Ectodermal cell (in vitro differentiated cells): ENCODE measurements around the gene ZNF385B.

Experiments
- H3K27ac ChIP-seq: 2 replicates; pipeline ENCODE4 v1.7.0; 2013; ENCODE audit warnings: mild to moderate bottlenecking, low read depth, low read length; ENCODE audit not compliant: insufficient read depth, poor library complexity, severe bottlenecking
- H3K27me3 ChIP-seq: 2 replicates; pipeline ENCODE4 v1.7.0; 2013; ENCODE audit warnings: mild to moderate bottlenecking, low read length; ENCODE audit not compliant: insufficient read depth, control insufficient read depth, poor library complexity, severe bottlenecking
- H3K36me3 ChIP-seq: one replicate; pipeline ENCODE4 v1.7.0; 2013; ENCODE audit warnings: low read length; ENCODE audit not compliant: control insufficient read depth, insufficient read depth
- H3K4me1 ChIP-seq: one replicate; pipeline ENCODE4 v1.7.0; 2013; ENCODE audit warnings: low read length; ENCODE audit not compliant: control insufficient read depth, insufficient read depth
- H3K4me3 ChIP-seq: 2 replicates; pipeline ENCODE4 v1.7.0; 2013; ENCODE audit warnings: low read depth, low read length, control low read depth; ENCODE audit not compliant: insufficient read depth
- H3K9me3 ChIP-seq: 2 replicates; pipeline ENCODE4 v1.7.0; 2013; ENCODE audit warnings: mild to moderate bottlenecking, low read length, moderate library complexity; ENCODE audit not compliant: control insufficient read depth
- WGBS, 2 experiments: methylation state at CpG; one replicate each; pipeline ENCODE4 v1.1.7; 2013; ENCODE audit warnings: missing lambda C conversion rate in 2 of 2; 5-methylcytosine and 5-hydroxymethylcytosine counted together

Gene ZNF385B

GRCh38 chr2:179495315-179495714, 366.1 kb downstream of the ZNF385B start:
- Histone ChIP-seq H3K4me3 (no peak overlapping the region), H3K36me3 (no peaks in the 10 kb centered on the region), H3K27me3 (no peaks in the 10 kb centered on the region), H3K9me3 (no peaks in the 10 kb centered on the region), H3K27ac (no peak overlapping the region), H3K4me1 (no peaks in the 10 kb centered on the region)
- WGBS, 2 experiments = 94 to 95% methylated on average over 4 of the region's 4 CpGs

DNA sequence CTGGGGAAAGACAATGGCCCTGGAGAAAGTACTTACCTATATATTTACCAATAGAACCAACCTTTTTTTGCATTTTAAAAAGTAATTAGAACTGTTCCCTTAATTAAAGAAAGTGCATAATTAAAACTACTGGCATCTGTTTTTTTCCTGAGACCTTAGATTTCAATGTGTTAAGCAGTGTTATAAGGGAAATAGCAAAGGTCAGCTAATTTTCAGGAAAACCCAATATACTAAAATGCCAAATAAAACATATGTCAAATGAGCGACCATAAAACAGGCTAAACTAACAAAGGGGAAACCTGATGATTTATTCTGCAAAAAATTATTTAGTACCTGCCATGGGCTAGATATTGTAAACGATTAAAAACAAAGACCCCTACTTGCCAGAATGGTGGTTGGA, 372.8 kb downstream of the ZNF385B start:
- 90 to 100% methylated on average over 1 to 2 of the region's 2 CpGs for WGBS, 2 experiments
- Histone ChIP-seq H3K36me3 (no peaks in the 10 kb centered on the region), H3K27me3 (no peaks in the 10 kb centered on the region), H3K4me1 (no peaks in the 10 kb centered on the region), H3K27ac (no peak overlapping the region), H3K4me3 (no peak overlapping the region), H3K9me3 (no peaks in the 10 kb centered on the region)

DNA sequence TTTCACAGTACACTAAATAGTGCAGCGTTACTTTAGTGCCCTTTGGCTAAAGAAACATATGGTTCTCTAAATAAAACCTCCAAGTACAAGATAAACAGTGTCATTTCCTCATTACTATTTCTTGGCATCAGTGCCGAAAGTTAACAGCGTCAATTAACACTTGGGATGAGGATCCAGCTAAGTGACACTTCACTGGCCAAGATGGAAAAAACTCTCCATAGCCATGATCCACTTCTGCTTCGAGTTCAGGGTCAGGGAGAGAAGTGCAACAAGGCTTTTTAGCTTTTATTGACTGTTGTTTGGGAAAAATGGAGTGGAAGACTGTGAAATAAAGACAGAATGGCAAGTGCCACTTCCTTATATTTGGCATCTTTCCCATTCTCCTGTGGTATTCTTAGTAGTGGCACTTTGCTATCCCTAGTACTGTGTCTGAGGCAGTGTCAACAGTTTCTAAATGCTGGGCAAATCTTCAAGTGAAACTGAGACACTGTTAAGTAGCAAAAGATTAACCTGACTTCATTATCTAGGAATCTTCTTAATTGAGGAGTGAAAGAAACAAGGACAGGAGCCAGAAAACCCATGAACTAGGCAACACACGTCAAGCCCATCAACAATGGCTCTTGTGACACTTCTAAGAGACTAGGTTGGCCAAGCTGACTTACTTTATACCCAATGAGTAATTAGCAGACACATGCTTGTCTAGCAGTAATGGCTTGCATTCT, 374.2 kb downstream of the ZNF385B start:
- Histone ChIP-seq H3K27ac (no peak overlapping the region), H3K9me3 (no peaks in the 10 kb centered on the region), H3K4me1 (no peaks in the 10 kb centered on the region), H3K36me3 (no peaks in the 10 kb centered on the region), H3K4me3 (no peak overlapping the region), H3K27me3 (no peaks in the 10 kb centered on the region)
- WGBS, 2 experiments = 85 to 88% methylated on average over 5 of the region's 5 CpGs

- H3K27ac ChIP-seq = no peak overlapping the region
- H3K9me3 ChIP-seq = no peaks in the 10 kb centered on the region
- no peaks in the 10 kb centered on the region for H3K4me1 ChIP-seq
- no peak overlapping the region for H3K4me3 ChIP-seq
- H3K36me3 ChIP-seq = no peaks in the 10 kb centered on the region
- H3K27me3 ChIP-seq = no peaks in the 10 kb centered on the region
- 92 to 96% methylated on average over 5 to 6 of the region's 6 CpGs for WGBS, 2 experiments
These were observed 378.3 kb downstream of the ZNF385B start for GRCh38 chr2:179483131-179483530.

- H3K4me3 ChIP-seq = no peak overlapping the region
- H3K27me3 ChIP-seq = no peaks in the 10 kb centered on the region
- H3K9me3 ChIP-seq = no peaks in the 10 kb centered on the region
- no peaks in the 10 kb centered on the region for H3K4me1 ChIP-seq
- 91 to 92% methylated on average over 3 of the region's 3 CpGs for WGBS, 2 experiments
- no peaks in the 10 kb centered on the region for H3K36me3 ChIP-seq
- H3K27ac ChIP-seq = no peak overlapping the region
These were observed 381.5 kb downstream of the ZNF385B start for GRCh38 chr2:179479947-179480346.

DNA sequence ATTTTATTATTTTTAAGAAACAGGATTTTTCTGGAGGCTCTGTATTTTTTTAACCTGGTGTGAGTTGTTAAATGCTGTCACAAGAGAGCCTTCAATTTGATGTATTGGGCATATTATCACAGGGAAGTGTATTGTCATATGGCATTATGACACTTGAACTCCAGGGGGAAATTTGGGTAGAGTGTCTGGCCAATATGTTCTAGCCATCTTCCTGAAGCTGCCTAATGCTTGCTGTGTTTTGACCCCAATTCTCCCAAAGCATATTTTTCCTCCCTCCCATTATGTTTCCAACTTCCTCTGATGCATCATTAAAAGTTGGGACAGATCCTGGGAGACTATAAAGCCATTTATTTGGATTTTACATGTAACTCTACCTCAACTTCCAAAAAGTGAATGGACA, 382.6 kb downstream of the ZNF385B start:
- H3K4me3 ChIP-seq = no peak overlapping the region

DNA sequence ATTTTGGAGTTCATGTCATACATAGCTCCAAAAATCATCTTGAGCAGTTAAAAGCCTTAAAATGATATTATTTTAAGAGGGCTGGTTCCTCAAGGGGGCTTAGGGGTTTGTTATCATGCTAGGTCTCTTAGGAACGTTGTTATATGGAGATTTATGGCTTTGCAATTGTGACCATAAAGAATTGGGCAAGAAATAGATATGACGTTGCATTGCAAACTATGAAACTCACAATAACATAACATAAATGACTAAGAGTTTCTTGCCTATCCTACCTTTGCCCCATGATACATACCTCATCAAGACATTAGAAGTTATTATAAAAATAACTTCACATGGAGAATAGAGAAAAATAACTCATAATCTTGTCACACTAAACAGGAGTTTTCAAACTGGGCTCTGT, 390.4 kb downstream of the ZNF385B start:
- Histone ChIP-seq H3K4me3 (no peak overlapping the region), H3K27ac (no peak overlapping the region), H3K36me3 (no peaks in the 10 kb centered on the region), H3K27me3 (no peaks in the 10 kb centered on the region), H3K4me1 (no peaks in the 10 kb centered on the region), H3K9me3 (no peaks in the 10 kb centered on the region)
- 82 to 96% methylated on average over 2 of the region's 2 CpGs for WGBS, 2 experiments

More for the DNA sequence above, 382.6 kb downstream of the ZNF385B start:
- Histone ChIP-seq H3K27ac (no peak overlapping the region), H3K27me3 (no peaks in the 10 kb centered on the region), H3K36me3 (no peaks in the 10 kb centered on the region), H3K9me3 (no peaks in the 10 kb centered on the region), H3K4me1 (no peaks in the 10 kb centered on the region)

- 72 to 74% methylated on average over 3 of the region's 3 CpGs for WGBS, 2 experiments
- no peaks in the 10 kb centered on the region for H3K36me3 ChIP-seq
- no peaks in the 10 kb centered on the region for H3K9me3 ChIP-seq
- H3K27me3 ChIP-seq = no peaks in the 10 kb centered on the region
- H3K4me3 ChIP-seq = no peak overlapping the region
- H3K4me1 ChIP-seq = no peaks in the 10 kb centered on the region
- no peak overlapping the region for H3K27ac ChIP-seq
These were observed 391.3 kb downstream of the ZNF385B start for GRCh38 chr2:179470089-179470488.

DNA sequence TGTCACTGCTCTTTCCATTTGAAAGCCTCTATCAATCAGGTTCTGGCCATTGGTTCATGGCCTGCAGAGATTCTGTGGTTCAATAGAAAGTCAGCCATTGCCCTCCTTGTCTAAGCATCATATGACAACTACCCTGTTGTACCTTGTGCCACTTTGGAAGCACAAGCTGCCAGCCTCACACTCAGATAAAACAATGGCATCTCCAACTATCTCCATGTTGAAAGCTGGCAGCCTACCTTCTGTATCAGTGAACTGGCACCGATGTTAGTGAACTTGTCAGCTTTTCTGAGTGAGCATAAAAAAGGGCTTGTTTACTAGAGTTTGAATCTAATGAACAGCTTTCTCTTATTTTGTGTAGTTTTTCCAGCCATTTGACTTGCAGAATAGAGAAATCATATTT, 393.5 kb downstream of the ZNF385B start:
- H3K4me1 ChIP-seq = no peaks in the 10 kb centered on the region
- H3K9me3 ChIP-seq = no peaks in the 10 kb centered on the region
- WGBS, 2 experiments = 100% methylated on average over 1 of the region's 1 CpG
- H3K36me3 ChIP-seq = no peaks in the 10 kb centered on the region
- no peak overlapping the region for H3K27ac ChIP-seq
- H3K27me3 ChIP-seq = no peaks in the 10 kb centered on the region
- no peak overlapping the region for H3K4me3 ChIP-seq

DNA sequence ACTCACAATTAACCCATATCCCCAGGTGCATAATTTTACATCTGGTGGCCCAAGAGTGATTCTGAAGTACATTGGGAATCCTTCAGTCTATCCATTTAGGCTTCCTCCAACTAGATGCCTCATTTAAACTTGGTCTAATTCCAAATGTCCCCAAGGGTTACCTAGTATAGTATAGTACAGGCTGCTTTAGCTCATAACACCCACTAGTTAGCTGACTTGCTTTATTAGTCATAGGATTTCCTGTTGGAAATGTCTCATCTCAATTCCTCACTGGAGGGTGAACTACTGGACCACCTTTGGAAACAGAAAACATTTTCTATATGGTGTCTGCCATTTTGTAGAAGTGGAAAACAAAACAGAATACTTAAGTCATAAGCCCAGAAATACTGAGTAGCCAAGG, 394.3 kb downstream of the ZNF385B start:
- Histone ChIP-seq H3K27ac (no peak overlapping the region), H3K9me3 (no peaks in the 10 kb centered on the region), H3K27me3 (no peaks in the 10 kb centered on the region), H3K36me3 (no peaks in the 10 kb centered on the region), H3K4me1 (no peaks in the 10 kb centered on the region), H3K4me3 (no peak overlapping the region)

DNA sequence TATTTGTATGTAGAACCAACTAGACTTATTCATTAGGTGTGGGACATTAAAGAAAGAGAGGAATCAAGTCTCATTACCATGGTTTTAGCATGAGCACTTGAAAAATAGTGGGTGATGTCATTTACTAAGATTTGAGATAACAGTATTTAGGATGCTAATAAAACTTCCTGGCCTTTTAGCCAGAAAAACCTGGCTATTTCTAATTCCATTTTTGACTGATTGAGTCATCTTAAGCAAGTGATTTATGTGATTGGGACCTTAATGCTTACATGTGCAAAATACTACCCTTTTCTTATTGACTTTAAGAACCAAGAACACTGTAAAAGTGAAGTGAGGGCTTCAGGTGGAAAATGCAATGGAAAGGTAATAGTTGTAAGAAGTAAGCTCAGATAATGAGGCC, 400.0 kb downstream of the ZNF385B start:
- no peaks in the 10 kb centered on the region for H3K36me3 ChIP-seq
- no peaks in the 10 kb centered on the region for H3K9me3 ChIP-seq
- no peaks in the 10 kb centered on the region for H3K4me1 ChIP-seq
- no peaks in the 10 kb centered on the region for H3K27me3 ChIP-seq
- no peak overlapping the region for H3K27ac ChIP-seq
- H3K4me3 ChIP-seq = no peak overlapping the region
